Caco-2 (cell line): Measurements from ENCODE around the gene GPR17. TPM values are rescaled to one million over a fixed set of nuclear protein-coding genes. Genes with fewer than 3 reads are reported as not detected.

ENCODE experiments used
- BruUV-seq: library from RNA; stranded (reverse); fragments of 400-500 nt; replicated peaks from 2 replicates; lab custom pipeline; 2021; lab: Mats Ljungman, UMichigan
- CTCF ChIA-PET: fragments of 300-600 bp; sonication (Branson Sonifier 250); formaldehyde crosslinking; loops from one replicate; lab custom pipeline; 2022; ENCODE audit warnings: antibody characterized with exemption; lab: Charles Lee
- POLR2A ChIA-PET: fragments of 300-600 bp; sonication (Branson Sonifier 250); formaldehyde crosslinking; loops from one replicate; lab custom pipeline; 2022; ENCODE audit warnings: antibody characterized with exemption; lab: Charles Lee
- DNase-seq, 2 experiments: peaks; one replicate each; pipeline versions ENCODE4 v3.0.0 to v3.0.0-alpha.2; 2020 to 2022
- H3K27me3 ChIP-seq: replicated peaks from 2 replicates; pipeline ENCODE4 v1.6.0; 2011; ENCODE audit warnings: low read length; ENCODE audit not compliant: control insufficient read depth, insufficient read depth
- H3K36me3 ChIP-seq: 2 replicates; pipeline ENCODE4 v1.5.1; 2011; ENCODE audit warnings: low read length; ENCODE audit not compliant: control insufficient read depth, insufficient read depth
- H3K4me1 ChIP-seq: fragments of 250-450 bp; sonication (Bioruptor Pico); 2 replicates; pipeline ENCODE4 v1.5.1; 2020; ENCODE audit warnings: mild to moderate bottlenecking
- H3K4me3 ChIP-seq: 2 replicates; pipeline ENCODE4 v1.5.1; 2011; ENCODE audit warnings: low read depth, mild to moderate bottlenecking, control low read depth, low read length
- H3K9me3 ChIP-seq: fragments of 250-450 bp; sonication (Bioruptor Pico); 2 replicates; pipeline ENCODE4 v1.5.1; 2020; ENCODE audit warnings: mild to moderate bottlenecking, moderate library complexity
- H3K27ac Mint-ChIP-seq: one replicate; pipeline ENCODE4 v1.8.0; 2022; ENCODE audit warnings: mixed read lengths; ENCODE audit not compliant: unreplicated experiment
- H3K27me3 Mint-ChIP-seq: one replicate; pipeline ENCODE4 v1.8.0; 2022; ENCODE audit warnings: mixed read lengths; ENCODE audit not compliant: insufficient read depth, unreplicated experiment
- H3K36me3 Mint-ChIP-seq: one replicate; pipeline ENCODE4 v1.8.0; 2022; ENCODE audit warnings: mild to moderate bottlenecking, mixed read lengths; ENCODE audit not compliant: insufficient read depth, unreplicated experiment
- H3K4me1 Mint-ChIP-seq: one replicate; pipeline ENCODE4 v1.8.0; 2022; ENCODE audit warnings: low read depth, mixed read lengths; ENCODE audit not compliant: unreplicated experiment
- H3K4me3 Mint-ChIP-seq: one replicate; pipeline ENCODE4 v1.8.0; 2022; ENCODE audit warnings: mild to moderate bottlenecking, moderate library complexity, mixed read lengths; ENCODE audit not compliant: unreplicated experiment
- H3K9me3 Mint-ChIP-seq: one replicate; pipeline ENCODE4 v1.8.0; 2022; ENCODE audit warnings: mixed read lengths; ENCODE audit not compliant: unreplicated experiment
- intact Hi-C: fragments of 100-400 bp; cut with micrococcal nuclease; formaldehyde crosslinking; loops from one replicate; pipeline ENCODE4 v1.10.0; 2022; ENCODE audit not compliant: unreplicated experiment
- total RNA-seq: library from RNA; stranded (reverse); gene quantifications from 2 replicates; pipeline ENCODE4 v1.2.3, GENCODE V29; 2022
- TF ChIP-seq, protein P1 (sequence below), 2 experiments: fragments of 200-600 bp in 1 of 2; IDR thresholded peaks; 1 replicate in 1 of 2; 2 replicates in 1 of 2; pipeline versions ENCODE4 v1.5.1 to v1.8.0; 2011 to 2022; ENCODE audit warnings: antibody characterized with exemption in 1 of 2, control low read depth in 1 of 2, inconsistent platforms in 1 of 2, low read depth in 1 of 2, low read length in 1 of 2, mild to moderate bottlenecking in 1 of 2, moderate library complexity in 1 of 2; ENCODE audit not compliant: insufficient read depth in 1 of 2, severe bottlenecking in 1 of 2, unreplicated experiment in 1 of 2

GPR17 gene
- total RNA-seq, 1 experiment from 2014 or later, result not detected

DNA sequence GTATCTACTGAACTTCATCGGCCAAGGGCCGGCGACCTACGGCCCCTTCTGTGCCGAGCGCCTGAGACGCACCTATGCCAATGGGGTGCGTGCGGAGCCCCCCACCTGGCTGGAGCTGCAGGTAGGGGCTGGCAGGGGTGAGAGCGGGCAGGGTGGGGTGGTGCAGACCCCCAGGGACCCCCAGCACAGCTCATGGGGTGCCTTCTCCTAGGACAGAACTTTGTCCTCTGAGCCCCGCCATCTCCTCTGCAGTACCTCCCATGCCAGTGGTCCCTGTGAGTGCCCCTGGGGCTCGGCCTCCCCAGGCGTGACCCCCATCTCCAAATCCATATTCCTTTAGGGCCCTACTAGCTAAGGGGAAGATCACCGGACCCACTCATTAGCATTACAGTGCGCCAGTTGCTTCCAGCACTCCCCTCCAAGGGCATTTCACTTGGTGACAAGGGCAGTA lies 23.9 kb upstream of the GPR17 start:
- DNase-seq, result peak in 1 of 2 experiments; percentile 29
- no TSS peak for BruUV-seq
- H3K4me1 Mint-ChIP-seq, result no peaks in the 10 kb centered on the region
- TF ChIP-seq, protein P1, sequence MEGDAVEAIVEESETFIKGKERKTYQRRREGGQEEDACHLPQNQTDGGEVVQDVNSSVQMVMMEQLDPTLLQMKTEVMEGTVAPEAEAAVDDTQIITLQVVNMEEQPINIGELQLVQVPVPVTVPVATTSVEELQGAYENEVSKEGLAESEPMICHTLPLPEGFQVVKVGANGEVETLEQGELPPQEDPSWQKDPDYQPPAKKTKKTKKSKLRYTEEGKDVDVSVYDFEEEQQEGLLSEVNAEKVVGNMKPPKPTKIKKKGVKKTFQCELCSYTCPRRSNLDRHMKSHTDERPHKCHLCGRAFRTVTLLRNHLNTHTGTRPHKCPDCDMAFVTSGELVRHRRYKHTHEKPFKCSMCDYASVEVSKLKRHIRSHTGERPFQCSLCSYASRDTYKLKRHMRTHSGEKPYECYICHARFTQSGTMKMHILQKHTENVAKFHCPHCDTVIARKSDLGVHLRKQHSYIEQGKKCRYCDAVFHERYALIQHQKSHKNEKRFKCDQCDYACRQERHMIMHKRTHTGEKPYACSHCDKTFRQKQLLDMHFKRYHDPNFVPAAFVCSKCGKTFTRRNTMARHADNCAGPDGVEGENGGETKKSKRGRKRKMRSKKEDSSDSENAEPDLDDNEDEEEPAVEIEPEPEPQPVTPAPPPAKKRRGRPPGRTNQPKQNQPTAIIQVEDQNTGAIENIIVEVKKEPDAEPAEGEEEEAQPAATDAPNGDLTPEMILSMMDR (IDR thresholded peaks at IDR 0.05; ENCODE audit: insufficient read depth in 1 of 2, low read depth in 1 of 2, low read length in 1 of 2, severe bottlenecking in 1 of 2, unreplicated experiment in 1 of 2), result no peak
- Histone ChIP-seq H3K4me1 (no peaks in the 10 kb centered on the region), H3K4me3 (no peak overlapping the region), H3K27me3 (no peaks in the 10 kb centered on the region), H3K9me3 (no peaks in the 10 kb centered on the region), H3K36me3 (no peaks in the 10 kb centered on the region)
- peaks cover 5% of the 10 kb centered on the region for H3K27me3 Mint-ChIP-seq
- POLR2A ChIA-PET, result no interaction called here
- H3K27ac Mint-ChIP-seq, result no peak overlapping the region
- CTCF ChIA-PET, result no interaction called here
- H3K36me3 Mint-ChIP-seq, result no peaks in the 10 kb centered on the region
- no peak overlapping the region for H3K4me3 Mint-ChIP-seq
- intact Hi-C loops, result no loop called here
- no peaks in the 10 kb centered on the region for H3K9me3 Mint-ChIP-seq

DNA sequence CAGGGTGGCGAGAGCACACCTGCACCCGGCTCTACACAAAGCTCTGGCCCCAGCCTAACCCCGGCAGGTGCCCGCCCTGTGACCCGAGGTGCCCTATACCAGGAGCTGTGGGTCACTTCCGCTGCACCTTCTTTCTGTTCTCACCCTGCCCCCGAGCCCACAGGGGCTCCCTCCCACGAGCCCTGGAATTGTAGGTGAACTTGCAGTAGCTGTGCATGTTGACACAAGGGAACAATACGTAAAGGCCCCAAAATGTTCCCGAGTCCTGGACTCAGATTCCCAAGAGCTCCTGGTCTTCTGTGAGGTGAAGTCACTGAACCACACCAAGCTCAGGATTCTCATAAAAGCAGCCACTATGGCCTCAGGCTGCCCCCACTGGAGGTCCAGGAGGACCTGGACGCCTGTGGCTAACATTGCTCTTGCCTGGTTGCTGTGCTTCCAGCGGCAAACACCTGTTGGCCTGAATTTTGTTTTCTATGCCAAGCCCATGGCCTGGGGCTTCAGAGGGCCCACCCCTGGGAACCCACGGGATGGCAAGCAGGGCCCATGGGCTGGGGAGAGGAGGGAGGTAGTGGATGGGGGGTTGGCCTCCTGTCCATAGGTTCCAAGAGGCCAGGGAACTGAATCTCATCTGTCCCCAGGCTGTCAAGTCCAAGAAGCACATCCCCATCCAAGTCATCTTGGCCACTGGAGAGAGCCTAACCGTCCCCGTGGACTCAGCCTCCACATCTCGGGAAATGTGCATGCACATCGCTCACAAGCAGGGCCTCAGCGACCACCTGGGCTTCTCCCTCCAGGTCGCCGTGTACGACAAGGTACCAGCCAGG lies 23.2 kb upstream of the GPR17 start:
- Mint-ChIP-seq H3K4me3 (no peak overlapping the region), H3K9me3 (no peaks in the 10 kb centered on the region), H3K4me1 (no peaks in the 10 kb centered on the region), H3K27ac (no peak overlapping the region), H3K27me3 (peaks cover 5% of the 10 kb centered on the region), H3K36me3 (no peaks in the 10 kb centered on the region)
- Histone ChIP-seq H3K27me3 (no peaks in the 10 kb centered on the region), H3K9me3 (no peaks in the 10 kb centered on the region), H3K4me1 (no peaks in the 10 kb centered on the region), H3K4me3 (no peak overlapping the region), H3K36me3 (no peaks in the 10 kb centered on the region)
- no TSS peak for BruUV-seq
- TF ChIP-seq, protein P1 (IDR thresholded peaks at IDR 0.05; ENCODE audit: insufficient read depth in 1 of 2, low read depth in 1 of 2, low read length in 1 of 2, severe bottlenecking in 1 of 2, unreplicated experiment in 1 of 2), result no peak
- CTCF ChIA-PET, result no interaction called here
- peak in 1 of 2 experiments; percentile 13 for DNase-seq
- POLR2A ChIA-PET, result no interaction called here
- intact Hi-C loops, result no loop called here

DNA sequence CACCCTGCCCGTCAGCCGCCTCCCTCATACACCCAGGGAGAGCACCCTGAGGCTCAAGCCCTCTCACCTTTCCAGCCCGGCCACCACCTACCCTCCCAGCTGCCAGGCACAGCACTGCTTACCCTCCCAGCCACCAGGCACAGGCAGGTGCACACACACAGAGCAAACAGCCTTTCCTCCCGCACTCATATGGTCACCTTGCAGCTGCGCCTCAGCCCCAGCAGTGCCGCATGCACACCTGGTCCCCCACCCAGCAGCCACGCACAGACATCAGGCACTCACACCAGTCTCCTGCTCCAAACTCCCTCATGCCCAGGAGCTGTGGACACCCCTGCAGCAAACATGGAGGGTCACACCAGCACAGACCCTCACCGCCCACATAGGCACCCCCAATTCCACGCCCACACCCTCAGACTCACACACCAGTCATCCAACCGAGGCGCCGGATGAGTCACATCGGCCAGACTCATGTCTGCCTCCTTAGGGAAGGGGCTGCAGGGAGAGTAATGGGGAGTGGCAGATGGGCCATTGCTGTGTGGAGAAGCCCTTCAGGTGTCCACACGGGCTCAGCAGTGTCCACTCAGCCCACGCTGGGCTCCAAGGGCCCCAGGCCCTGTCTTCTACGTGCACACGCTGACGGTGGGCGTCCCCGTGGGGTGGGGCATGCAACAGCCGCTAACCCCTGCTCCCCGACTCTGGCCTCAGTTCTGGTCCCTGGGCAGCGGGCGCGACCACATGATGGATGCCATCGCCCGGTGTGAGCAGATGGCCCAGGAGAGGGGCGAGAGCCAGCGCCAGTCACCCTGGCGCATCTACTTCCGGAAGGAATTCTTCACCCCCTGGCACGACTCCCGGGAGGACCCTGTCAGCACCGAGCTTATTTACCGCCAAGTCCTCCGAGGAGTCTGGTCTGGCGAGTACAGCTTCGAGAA lies 22.3 kb upstream of the GPR17 start:
- intact Hi-C loops, result no loop called here
- BruUV-seq, result no TSS peak
- DNase-seq, result peak in 1 of 2 experiments; percentile 33
- Mint-ChIP-seq H3K4me1 (no peaks in the 10 kb centered on the region), H3K27ac (no peak overlapping the region), H3K27me3 (peaks cover 4% of the 10 kb centered on the region), H3K36me3 (no peaks in the 10 kb centered on the region), H3K4me3 (no peak overlapping the region), H3K9me3 (no peaks in the 10 kb centered on the region)
- Histone ChIP-seq H3K36me3 (no peaks in the 10 kb centered on the region), H3K4me3 (no peak overlapping the region), H3K4me1 (no peaks in the 10 kb centered on the region), H3K27me3 (no peaks in the 10 kb centered on the region), H3K9me3 (no peaks in the 10 kb centered on the region)
- CTCF ChIA-PET, result no interaction called here
- POLR2A ChIA-PET, result no interaction called here
- TF ChIP-seq, protein P1 (IDR thresholded peaks at IDR 0.05; ENCODE audit: insufficient read depth in 1 of 2, low read depth in 1 of 2, low read length in 1 of 2, severe bottlenecking in 1 of 2, unreplicated experiment in 1 of 2), result no peak
